ENCODE measurements around the gene HPN.
A peak's percentile ranks its signal among the peaks of the same experiment; 100 is the strongest.
"Not testable (repeated sequence)": the region's sequence is repeated elsewhere in the genome, so short reads cannot be mapped to it uniquely, and the experiment has no call there.

HPN gene

DNA sequence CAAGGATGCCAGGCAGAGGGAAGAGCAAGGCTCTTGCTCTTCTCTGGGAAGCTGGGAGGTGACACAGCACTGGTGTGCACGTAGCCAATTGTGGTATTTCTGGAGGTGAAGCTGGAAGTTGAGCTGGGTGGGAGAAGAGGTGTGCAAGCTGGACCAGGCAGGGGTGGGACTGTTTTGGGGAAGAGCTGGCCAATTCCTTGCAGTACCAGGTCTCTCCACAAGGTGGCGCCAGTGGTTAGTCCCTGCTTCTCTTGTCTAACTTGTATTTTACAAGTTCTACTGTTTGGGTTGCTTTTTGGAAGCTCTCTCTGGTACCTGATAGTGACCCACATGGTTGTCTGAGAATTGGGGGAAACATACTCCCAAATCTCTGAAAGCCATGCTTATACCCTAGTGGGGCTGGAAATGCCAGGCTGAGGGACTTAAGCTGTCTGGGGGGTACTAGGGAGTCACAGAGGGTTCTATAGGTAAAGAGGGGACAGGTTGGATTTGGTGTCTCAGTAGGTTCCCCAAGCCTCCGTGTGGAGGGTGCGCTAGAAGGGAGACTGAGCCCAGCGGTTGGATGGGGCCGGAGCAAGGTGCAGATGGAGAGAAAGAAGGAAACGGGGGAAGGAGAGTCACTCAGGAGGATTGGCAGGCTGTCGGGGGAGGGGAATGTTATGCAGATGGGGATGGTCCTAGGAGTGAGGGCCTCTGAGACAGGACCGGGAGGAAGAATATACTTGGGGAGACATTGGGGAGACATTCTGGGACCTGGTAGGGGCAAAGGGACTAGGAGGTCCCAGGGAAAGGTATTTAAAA lies 3.0 kb downstream of the HPN start:
- peak; percentile 53 for DNase-seq

DNA sequence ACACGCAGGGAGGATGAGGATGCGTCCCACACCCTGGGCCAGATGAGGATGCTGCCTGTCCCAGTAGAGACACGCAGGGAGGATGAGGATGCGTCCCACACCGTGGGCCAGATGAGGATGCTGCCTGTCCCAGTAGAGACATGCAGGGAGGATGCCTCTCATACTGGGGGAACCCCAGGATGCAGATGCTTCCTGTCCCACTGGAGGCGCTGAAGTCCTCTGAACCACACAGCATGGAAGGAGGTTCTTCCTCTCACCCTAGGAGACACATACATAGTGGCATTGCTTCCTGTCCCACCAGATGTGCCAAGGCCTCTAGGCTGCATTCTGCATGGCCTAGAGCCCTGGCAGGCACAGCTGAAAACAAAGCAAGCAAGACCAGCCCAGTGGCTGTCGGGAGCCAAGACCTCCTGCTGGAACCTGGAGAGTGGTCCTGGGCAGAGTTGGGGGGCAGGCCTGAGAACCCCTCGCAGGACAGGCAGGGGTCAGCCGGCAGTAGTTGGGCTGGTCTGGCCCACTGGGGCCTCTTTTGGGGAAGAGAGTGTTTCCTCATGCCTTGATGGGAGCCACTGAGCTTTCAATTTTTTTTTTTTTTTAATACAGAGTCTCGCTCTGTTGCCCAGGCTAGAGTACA lies 4.3 kb downstream of the HPN start:
- no peak for DNase-seq

DNA sequence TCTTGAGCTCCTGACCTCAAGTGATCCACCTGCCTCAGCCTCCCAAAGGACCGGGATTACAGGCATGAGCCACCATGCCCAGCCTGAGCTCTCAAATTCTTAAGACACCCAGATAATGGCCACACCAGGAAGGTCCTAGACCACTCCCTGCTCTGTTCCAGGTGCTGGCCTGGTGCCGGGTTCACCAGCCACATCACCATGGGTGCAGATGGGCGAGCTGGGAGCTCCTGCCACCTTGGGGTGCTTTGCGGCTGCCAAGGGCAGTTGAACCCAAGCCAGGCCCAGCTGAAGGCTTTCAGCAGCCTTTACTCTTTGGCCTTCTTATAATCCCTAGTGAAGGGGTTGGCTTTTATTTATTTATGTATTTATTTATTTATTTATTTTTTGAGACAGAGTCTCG lies 4.9 kb downstream of the HPN start:
- no peak for DNase-seq

DNA sequence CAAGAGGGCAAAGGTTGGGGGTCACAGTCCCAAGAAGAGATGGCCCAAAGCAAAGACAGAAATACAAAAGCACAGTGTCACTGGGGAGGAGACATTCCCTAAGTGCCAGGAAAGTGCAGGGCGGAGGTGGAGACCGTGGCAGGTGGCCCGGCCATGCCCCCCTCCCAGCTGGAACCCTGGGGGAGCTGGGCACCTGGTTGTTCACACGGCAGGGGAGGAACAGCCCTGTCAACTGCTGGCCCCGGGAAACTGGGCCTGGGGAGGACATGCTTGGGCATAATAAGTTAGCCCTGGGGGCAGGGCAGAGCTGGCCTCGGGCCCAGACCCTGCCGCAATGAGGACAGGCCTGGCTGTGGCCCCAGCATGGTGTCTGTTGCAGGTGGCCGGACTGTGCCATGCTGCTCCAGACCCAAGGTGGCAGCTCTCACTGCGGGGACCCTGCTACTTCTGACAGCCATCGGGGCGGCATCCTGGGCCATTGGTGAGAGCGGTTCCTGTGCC lies 7.4 kb downstream of the HPN start:
- no peak for DNase-seq

DNA sequence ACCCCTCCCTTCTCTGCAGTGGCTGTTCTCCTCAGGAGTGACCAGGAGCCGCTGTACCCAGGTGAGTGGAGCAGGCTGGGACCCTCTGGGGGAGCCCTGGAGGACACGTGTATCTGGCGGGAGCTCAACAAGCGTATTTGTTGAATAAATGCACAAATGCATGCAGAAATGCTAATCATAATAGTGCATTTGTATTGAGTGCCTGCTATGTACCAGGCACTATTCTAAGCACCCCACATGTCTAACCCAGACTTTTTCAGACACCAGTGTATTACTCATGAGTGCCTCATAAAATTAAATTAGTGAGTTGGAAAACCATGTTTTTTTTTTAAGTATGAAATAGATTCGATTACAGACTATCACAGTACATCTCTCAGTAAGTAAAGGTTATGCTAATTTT lies 7.9 kb downstream of the HPN start:
- DNase-seq: no peak

DNA sequence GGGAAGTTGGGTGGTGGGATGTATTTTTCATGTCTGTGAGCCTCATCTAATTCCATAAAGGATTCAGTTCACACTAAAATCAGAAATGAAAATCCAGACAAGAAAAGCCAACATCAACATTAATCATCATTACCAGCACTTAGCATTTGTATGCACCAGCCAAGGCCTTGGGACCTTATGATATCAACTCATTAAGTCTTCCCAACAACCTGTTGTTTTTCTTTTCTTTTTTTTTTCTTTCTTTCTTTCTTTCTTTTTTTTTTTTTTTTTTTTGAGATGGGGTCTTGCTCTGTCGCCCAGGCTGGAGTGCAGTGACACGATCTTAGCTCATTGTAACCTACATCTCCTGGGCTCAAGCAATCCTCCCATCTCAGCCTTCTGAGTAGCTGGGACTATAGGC lies 9.1 kb downstream of the HPN start:
- not testable (repeated sequence) for DNase-seq

DNA sequence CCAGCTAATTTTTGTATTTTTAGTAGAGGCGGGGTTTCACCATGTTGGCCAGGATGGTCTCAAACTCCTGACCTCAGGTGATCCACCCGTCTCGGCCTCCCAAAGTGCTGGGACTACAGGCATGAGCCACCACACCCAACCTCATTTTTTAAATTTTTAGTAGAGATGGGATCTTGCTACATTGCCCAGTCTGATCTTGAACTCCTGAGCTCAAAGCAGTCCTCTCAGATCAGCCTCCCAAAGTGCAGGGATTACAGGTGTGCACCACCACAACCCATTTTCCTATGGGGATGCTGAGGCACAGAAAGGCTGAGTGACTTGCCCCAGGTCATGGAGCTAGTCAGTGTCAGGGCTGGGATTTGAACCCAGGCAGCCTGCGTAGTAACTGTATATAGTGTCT lies 9.7 kb downstream of the HPN start:
- DNase-seq: not testable (repeated sequence)

DNA sequence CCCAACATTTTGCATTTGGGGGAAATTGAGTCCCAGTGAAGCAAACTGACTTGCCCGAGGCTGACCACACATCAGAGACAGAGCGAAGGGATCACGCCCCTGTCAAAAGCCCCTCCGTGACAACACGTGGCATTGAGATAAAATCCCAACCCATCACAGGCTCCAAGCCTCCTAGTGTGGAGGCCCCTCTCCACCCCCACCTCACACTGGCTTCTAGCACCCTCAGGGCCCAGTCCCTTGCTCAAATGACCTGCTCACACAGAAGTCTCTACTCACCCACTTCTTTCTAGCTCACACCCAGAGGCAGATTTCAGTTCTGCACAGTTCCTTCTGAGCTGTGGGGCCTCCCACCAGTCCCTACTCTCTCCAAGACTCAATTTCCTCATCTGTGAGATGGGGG lies 10.3 kb downstream of the HPN start:
- DNase-seq: no peak

DNA sequence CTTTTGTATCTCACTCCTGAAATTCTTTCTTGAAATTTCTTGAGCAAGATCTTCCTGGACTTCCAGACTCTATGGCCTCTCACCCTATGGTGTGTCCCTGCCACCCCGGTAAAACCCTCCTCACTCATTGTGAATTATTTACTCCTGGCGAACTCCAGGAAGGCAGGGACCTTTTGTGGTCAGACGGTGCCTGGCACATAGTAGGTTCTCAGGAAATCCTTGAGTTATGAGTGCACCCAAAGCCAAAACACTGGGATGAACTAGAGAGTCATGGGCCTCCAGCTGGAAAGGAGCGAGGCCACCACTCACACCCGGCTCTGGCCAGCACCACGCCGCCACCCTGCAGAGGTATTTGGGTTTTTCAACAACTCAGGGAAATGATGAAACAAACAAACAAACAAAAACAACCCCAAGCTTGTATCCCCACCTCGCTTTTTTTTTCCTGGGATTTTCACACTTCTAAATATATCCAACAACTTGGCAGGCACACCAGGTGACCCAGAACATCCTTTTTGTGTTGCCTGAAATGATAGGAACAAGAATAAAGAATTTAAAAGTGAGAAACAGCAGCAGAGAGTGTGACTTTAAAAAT lies 11.2 kb downstream of the HPN start:
- DNase-seq: no peak

DNA sequence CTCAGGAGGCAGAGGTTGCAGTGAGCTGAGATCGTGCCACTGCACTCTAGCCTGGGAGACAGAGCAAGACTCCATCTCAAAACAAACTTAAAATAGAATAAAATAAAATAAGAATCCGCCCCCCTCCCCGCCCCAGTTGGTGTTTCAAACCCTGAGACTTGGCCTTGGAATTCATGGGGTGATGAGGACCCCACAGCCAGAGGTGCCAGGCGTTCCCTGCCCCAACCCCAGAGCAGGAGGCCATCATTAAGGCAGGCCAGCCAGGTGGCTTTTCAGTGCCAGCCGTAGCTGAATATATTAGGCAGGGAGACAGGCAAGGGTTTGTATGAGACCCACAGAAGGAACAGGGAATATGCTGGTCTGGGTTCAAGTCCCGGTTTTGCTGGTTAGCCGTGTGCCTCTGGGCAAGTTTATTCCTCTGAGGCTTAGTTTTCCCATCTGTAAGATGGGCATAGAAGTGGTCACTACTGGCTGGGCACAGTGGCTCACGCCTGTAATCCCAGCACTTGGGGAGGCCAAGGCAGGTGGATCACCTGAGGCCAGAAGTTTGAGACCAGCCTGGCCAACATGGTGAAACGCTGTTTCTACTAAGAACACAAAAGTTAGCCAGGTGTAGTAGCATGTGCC lies 12.3 kb downstream of the HPN start:
- DNase-seq: no peak

DNA sequence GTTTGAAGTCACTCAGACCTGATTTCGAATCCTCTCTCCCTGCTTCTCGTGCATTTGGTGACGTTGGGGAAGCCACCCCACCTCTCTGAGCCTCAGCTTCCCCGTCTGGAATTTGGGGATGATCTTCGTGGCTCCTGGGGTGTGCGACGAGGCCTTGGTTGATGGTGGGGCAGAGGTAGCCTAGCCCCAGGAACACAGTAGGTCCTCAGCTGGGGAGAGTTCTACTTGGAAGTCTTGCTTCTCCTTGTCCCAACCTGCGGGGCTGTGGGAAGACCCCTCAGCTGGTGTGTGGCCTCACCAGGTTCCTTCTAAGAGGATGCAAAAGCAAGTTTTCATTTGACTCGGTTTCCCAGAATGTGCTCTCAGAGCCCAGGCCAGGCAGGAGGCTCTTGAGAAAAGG lies 13.1 kb downstream of the HPN start:
- no peak for DNase-seq

DNA sequence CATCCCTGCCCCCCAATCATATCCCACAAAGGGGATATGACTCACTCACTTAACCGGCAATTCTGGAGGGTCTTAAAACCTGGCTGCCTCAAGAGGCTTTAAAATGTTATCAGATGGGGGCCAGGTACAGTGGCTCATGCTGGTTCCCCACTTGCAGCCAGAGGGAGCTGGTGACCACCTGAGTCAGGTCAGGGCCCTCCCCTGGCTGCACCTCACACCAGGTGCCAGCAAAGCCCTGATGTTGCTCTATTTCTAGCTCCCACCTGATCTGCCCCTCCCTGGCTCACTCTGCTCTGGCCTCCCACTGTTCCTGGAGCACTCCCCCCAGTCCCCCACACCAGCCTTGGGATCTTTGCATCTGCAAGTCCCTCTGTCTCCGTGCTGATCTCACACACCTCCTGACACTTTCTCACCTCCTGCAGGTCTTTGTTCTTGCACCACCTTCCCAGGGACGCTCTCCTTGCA lies 14.2 kb downstream of the HPN start:
- DNase-seq: no peak

DNA sequence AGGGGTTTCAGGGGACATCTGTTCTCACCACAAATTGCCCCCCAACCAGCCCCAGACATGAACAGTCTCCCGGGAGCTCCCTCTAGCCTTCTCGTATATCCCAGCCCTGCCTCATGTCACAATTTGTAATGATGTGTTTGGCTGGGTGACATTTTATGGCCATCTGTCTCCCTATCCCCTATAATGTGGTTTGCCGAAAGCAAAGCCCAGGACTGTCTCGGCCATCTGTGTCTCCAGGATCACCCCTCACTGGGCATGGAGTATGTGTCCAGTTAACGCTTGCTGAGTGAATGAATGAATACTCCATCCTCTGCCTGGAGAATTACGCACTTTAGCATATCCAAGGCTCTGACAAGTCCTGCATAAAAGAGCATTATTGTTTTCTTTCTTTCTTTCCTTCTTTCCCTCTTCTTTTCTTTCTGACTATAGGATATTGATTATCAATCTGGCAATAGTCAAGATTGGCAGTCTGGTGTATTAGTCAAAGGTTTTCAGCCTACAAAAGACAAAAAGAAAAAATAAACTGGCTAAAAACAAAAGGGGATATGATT lies 15.1 kb downstream of the HPN start:
- no peak for DNase-seq

DNA sequence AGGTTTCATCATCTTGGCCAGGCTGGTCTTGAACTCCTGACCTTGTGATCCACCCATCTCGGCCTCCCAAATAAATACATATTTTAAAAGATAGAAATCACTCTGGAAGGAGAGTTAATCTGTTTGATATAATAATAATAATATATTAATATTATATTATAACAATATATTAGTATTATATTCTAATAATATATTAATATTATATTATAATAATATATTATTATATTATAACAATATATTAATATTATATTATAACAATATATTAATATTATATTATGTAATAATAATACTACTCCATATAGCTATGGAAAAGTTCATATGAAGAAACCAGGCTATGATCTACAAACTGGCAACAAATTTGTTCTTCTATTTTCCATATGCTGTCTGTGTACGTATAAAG lies 16.8 kb downstream of the HPN start:
- DNase-seq: no peak

DNA sequence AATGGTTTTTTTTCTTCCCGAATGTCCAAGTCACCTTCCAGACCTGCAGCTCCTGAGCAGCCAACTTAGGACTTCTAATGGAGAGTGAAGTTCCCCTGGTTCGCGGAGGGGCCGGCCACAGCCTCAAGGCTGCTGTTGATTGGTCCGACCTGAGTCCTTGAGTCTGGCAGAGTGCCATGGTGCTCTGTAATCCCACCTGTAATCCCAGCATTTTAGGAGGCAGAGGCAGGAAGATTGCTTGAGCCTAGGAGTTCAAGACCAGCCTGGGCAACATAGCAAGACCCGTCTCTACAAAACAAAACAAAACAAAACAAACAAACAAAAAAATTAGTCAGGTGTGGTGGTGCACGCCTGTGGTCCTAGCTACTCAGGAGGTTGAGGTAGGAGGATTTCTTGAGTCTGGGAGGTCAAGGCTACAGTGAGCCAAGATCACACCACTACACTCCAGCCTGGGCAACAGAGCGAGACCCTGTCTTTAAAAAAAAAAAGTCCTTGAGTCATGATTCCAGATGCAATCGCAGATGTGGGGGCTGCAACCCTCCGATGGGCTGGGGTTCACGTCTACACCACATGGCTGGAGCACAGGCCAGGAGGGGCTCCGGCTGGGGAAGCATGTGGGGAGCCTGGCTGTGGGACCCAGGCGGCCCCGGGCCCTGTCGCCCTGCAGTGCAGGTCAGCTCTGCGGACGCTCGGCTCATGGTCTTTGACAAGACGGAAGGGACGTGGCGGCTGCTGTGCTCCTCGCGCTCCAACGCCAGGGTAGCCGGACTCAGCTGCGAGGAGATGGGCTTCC lies 17.7 kb downstream of the HPN start:
- no peak for DNase-seq

DNA sequence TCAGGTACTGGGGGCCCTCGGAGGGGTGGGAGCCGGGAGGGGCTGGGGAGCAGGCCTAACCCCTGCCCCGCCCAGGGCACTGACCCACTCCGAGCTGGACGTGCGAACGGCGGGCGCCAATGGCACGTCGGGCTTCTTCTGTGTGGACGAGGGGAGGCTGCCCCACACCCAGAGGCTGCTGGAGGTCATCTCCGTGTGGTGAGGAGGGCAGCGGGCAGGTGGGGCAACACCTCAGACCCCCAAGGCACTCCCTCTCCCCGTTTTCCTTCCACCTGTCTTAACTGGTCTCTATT lies 18.2 kb downstream of the HPN start:
- DNase-seq: no peak

DNA sequence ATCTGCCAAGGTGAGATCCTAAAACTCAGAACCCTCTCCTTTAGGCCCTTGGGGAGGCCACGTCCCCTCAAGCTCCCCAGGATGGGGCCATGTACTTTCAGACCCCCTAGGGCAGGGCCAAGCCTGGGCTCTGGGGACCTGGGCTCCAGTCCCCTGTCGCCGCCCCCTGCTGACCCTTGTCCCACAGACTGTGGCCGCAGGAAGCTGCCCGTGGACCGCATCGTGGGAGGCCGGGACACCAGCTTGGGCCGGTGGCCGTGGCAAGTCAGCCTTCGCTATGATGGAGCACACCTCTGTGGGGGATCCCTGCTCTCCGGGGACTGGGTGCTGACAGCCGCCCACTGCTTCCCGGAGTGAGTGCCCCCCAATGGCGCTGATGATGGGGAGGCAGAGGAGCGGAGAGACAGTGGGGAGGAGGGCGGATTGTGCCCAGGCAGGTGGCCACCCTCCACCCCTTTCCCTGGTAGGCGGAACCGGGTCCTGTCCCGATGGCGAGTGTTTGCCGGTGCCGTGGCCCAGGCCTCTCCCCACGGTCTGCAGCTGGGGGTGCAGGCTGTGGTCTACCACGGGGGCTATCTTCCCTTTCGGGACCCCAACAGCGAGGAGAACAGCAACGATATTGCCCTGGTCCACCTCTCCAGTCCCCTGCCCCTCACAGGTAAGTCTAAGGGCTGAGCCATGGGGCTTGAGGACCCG lies 18.8 kb downstream of the HPN start:
- DNase-seq: no peak

DNA sequence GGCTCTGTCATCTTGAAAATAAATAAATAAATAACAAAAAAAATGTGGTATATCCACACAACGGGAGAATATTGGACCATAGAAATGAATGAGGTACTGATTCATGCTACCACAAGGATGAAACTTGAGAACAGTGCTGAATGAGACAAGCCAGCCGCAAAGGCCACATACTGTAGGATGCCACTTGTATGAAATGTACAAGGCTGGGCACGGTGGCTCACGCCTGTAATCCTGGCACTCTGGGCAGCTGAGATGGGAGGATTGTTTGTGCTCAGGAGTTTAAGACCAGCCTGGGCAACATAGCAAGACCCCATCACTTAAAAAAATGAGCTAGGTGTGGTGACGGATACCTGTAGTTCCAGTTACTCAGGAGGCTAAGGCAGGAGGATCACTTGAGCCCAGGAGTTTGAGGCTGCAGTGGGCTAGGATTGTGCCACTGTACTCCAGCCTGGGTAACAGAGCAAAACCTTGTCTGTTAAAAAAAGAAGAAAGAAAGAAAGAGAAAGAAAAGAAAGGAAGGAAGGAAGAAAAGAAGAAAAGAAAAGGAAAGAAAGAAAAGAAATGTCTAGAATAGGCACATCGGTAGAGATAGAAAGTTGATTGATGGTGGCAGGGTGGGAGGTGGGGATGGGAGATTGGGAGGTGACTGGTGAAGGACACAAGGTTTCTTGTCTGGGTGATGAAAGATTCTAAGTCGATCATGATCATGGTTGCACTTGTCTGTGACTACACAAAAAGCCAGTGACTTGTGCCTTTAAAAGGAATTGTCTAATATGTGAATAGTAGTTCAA lies 20.3 kb downstream of the HPN start:
- DNase-seq: no peak

DNA sequence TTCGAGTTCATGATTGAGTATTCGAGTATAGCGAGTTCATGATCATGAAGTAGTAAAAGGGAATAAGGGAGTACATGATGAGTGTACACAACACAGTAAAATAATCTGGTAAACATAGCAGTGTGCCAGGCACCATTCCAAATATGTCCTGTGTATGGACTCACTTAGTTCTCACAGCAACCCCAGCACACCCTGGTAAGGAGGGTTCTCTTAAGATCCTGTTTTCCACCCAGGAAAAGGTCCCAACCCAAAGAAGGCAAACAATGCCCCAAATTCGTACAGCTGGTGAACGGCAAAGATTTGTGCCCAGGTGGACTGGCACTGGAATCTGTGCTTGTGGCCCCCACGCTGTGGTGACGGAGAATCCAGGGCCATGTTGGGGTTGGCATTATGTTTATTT lies 21.4 kb downstream of the HPN start:
- no peak for DNase-seq

DNA sequence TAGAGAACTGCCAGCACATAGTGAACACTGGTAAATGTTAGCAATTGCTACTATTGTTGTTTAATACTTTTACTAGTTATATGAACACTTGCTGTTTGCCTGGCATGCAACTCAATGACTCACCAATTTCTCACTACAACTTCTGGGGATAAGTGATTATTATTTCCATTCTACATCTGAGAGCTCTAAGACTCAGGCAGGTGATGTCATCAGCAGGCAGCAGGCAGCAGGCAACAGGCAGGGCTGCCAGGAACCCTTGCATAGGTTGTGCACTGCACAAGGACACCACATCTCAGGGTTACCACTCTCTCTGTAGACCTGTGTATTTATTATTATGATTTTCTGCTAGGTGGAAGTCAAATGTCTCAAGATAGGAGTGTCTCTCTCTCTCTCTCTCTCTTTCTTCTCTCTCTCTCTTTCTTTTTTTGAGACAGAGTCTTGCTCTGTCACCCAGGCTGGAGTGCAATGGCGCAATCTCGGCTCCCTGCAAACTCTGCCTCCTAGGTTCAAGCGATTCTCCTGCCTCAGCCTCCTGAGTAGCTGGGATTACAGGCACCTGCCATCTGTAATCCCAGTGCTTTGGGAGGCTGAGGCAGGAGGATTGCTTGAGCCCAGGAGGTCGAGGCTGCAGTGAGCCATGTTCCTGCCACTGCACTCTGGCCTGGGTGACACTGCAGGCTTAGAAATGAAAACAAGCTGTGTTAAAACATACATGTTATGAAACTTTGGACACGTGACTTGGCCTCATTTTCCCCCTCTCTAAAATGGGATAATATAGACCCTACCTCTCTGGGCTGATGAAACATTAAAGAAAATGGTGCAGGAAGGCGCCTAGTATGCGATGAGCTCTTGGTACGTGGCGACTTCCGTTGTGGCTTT lies 22.7 kb downstream of the HPN start:
- DNase-seq: no peak
